GM21381 (cell line): ENCODE measurements around the gene PLXNB2.

Experiments used
- ATAC-seq: cut with Tn5 transposase; IDR thresholded peaks from one replicate; pipeline ENCODE4 v1.9.1; 2021; ENCODE audit warnings: mild to moderate bottlenecking, moderate library complexity; ENCODE audit not compliant: unreplicated experiment

Gene PLXNB2

DNA sequence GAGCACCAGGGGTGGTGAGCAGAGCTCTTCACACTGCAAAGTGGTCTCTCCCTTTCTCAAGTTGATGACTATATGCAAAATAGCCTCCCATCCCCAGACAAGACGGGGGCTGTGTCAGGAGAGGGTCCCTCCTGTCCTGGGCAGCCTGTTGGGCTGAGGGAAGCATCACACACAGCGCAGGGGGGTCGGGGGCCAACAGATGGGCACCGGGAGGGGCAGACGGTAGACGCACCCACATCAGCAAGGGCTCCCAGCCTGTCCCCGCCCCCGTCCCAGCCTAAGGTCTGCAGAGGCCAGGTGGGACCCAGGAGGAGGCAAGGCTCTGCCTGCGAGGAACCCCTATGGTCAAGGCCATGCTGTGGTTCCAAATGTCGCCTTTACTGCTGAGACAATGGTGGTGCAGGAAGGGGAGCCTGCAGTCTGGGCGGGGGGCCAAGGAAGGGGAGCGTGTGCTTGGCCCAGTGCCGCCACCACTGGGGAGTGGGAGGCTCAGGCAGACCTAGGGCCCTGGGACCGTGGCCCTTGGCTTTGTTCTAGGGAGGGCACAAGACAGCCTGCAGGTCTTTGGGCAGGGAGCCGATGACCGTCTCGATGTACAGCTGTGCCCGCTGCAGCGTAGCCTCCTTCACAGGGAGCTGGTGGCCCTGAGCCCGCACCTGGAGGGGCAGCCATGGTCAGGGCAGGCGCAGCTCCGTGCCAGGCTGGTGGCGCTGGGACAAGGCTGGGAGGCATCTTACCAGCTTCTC lies 4.3 kb upstream of the PLXNB2 start:
- no peak for ATAC-seq

- no peak for ATAC-seq
These were observed 3.6 kb upstream of the PLXNB2 start for GRCh38 chr22:50310949-50311444.

DNA sequence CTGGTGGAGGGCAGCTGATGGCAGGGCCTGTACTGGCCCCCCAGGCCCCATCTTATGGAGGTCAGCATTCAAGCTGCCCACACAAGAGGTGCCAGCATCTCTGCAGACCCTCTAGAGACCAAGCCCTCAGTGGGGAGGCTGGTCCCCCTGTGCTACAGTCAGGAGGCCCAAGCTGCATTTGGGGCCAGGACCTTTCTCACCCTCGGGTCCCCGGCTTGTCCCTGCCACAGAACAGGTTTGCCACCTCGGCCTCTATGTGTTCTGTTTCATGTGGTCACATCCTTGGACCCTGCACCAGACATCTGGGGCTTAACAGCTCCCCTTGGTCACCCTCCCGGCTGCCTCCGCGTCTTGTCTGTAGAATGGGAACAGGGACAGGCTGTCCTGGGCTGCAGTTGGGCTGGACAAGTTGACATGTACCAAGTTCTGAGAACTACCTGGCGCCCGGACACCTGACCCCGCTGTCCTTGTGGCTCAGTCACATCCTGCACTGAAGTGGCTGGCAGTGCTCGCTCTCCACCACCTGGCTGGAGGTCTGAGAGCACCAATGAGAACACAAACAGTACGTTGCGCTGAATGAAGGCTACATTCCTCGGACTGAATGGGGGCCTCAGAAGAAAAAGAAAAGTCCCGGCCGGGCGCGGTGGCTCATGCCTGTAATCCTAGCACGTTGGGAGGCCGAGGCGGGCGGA lies 2.7 kb upstream of the PLXNB2 start:
- no peak for ATAC-seq

DNA sequence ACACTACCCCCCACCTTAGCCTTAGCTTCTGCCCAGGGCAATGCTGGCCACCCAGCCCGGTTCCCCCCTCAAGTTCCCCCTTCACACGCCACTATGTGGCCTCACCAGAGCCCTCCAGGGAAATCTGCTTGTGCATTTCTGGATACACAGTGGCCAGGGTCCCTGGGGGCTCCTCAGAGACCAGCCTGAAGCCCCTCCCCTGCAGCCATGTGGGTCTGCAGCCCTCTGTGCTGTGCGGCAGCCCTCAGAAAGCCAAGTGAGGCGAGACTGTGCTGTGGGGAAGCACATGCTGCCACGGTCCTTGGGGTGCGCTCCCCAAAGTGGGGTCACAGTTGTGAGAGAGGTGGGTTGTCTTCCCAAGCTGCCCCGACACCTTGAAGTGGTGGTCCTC lies 2.1 kb upstream of the PLXNB2 start:
- no peak for ATAC-seq

DNA sequence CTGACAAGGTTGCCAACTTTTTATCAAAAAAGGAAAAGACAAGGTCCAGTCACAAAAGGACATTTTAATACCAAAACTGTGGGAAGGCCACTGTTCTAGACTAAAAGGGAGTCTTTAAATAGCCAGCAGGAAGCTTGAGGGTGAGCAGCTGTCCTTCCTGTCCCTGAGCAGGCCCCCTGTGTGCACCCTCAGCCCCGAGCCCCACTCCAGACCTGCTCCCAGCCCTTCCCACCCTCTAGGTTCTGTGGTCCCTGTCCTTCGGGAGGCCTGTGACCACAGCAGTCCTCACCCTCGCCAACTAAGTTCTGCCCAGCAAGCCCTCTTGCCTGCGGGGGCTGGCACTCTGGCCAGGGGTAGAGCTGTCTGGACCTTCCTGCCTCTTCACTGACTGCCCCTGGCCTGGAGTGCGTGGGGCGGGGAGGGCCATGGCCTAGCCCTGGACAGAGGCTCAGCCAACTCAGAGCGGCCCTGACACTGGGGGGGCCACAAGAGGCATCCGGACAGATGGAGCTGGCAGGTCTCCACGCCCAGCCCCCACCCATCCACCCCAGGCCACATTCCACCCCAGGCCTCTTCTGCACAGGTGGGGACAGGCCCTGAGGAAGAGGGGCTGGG lies 1.6 kb upstream of the PLXNB2 start:
- ATAC-seq, result no peak

GRCh38 chr22:50308597-50308935 lies 1.1 kb upstream of the PLXNB2 start:
- ATAC-seq, result no peak

DNA sequence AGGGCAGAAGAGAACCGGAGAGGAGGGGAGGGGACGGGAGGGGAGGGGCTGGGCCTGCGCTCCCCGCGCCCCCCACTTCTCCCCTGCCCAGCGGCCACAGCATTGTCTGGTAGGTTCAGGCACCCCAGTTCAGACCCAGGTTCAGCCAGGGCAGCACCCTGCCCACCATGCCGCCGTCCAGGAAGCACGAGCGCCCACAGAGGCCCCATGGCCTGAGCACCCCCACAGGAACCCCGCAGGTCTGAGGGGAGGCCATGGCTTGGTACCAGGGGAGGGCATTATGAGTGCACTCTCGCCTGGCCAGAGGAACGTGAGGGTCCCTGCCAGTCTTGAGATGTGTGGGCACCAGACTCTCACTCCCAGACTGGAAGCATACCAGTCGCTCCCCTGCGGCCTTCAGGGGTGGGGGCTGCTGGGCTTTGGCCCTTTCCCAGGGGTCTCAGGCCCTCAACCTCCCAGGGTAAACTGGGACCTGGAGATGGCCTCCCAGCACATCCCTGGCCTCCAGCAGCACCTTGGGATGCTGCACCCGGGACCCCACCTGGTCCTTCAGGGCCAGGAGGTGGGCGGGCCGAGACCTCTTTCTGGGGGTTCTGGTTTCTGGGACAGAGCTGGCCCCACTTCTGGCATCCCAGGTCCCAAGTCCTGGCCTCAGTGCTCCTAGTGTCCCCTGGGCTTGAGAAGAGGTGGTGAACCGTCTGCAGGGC lies 597 bp upstream of the PLXNB2 start:
- ATAC-seq, result no peak

DNA sequence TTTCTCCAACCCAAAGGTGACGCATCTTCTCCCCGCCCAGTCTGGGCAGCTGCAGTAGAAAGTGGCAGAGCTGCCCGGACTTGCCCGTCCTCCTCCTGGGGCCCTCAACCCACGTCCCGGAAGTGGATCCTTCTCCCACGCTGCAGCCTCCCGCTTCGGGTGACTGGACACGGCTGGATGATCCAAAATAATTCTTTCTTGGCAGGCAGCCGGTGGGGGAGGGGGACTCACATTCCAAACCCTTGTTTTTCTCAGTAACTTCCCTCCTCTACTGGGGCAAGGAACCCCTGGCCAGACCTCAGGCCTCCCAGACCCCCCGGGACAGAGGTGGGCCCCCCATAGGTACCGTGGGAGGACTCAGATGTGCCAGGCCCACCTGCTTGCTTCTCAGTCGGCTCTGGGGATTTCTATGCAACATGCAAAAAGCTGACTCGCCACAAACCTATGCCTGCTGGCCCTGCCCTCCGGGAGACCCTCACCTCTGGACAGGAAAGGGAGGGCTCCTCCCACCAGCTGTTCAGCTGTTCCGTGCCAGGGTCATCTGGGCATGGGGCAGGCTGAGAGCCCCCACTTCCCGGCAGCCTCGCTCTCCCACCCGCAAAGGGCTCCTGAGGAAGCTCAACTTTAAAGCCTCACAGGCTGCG lies 1.4 kb downstream of the PLXNB2 start:
- ATAC-seq, result no peak

GRCh38 chr22:50305393-50305922 lies 2.0 kb downstream of the PLXNB2 start:
- no peak for ATAC-seq

GRCh38 chr22:50304528-50305392 lies 2.7 kb downstream of the PLXNB2 start:
- ATAC-seq, result no peak

DNA sequence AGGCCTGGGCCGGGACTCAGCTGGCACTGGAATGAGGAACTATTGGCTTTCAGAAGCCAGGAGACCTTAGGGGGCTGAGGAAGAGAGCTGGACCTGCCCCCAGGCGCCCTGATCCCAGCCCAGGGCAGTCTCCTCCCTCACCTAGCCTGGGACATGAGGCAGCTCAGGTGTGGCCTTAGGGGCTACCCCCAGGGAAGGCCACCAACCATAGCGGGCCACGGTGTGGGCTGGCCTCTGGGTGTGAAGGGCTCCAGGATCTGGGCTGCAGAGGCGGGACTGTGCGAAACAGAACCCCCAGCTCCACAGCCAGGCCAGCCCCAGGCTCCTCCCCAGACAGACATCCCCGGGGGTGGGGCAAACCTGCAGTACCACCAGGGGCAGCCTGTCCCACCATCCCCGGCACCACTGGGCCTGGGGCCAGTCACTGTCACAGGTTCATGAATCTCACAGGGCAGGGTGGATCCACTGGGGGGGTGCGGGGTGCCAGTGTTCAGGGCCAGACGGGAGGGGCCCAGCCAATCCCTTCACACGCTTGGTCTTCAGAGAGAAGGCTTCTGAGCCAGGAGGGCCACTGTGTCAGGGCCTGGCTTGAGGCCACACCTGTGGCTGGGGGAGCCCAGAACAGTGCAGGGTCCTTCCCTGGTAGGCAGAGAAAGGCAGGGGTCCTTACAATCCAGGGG lies 3.5 kb downstream of the PLXNB2 start:
- ATAC-seq, result no peak

GRCh38 chr22:50303515-50303847 lies 4.0 kb downstream of the PLXNB2 start:
- ATAC-seq, result no peak

GRCh38 chr22:50302564-50302963 lies 4.9 kb downstream of the PLXNB2 start:
- ATAC-seq, result no peak

GRCh38 chr22:50302041-50302541 lies 5.4 kb downstream of the PLXNB2 start:
- no peak for ATAC-seq

DNA sequence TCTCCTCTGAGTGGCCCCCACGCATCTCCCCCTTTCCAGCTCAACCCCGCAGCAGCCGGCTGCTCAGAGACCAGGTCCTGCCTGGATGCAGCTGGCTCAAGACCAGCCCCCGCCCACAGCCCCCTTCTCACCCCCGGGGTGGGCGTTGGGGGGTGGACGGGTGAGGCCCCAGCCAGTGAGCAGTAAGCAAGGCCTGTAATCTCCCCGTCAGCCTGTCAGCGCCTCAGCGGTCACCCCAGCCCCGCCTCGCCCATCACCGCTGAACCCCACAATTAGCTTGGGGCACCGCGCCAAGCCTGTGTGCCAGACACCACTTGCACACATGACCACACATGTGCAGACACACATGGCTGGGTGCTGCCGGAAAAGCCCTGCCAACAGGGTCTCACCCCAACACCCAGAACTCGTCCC lies 5.9 kb downstream of the PLXNB2 start:
- ATAC-seq, result no peak

DNA sequence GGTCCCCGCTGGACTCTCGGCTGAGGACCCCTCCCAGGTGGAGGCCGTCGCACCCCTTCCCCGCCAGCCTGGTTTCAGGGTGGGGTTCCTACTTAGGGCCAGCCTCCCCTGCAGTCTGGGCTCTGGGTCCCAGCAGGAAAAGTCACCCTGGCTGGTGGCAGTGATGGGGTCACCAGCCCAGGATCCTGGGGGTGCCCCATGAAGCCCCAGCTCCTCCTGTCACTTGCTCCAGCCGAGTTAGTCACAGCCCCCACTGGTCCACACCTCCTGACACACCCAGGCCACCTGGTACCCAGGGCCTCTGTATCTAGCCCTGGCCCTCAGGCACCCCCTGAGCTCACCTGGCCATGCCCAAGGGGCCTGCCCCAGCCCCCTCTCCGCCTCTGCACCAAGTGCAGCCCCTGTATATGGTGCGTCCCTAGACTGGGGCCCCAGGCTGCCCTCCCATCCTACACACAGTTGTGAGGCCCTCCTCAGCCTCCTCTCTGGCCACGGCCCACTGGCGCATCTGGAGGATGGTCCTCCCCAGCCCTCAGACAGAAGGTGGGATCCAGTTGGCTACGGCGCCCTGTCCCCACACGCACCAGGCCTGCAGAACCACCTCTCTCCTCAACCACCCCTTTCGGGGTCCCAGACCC lies 6.7 kb downstream of the PLXNB2 start:
- ATAC-seq, result no peak

- no peak for ATAC-seq
These were observed 7.4 kb downstream of the PLXNB2 start for GRCh38 chr22:50299785-50300619.
